GM12873 (cell line): ENCODE measurements around the gene SGK2.

Source experiments
- CTCF ChIP-seq: IDR thresholded peaks from 2 replicates; pipeline ENCODE4 v1.5.1; 2012; ENCODE audit warnings: low read depth, mild to moderate bottlenecking, moderate library complexity, low read length, control low read depth; ENCODE audit not compliant: insufficient read depth; ENCODE audit errors: missing control alignments

SGK2 gene

GRCh38 chr20:43558412-43559146 lies at the start of gene SGK2:
Gene SGK2, plus strand, starts transcription at chr20:43559027. Its CDS starts 7,469 bp downstream, at chr20:43566496.
- TF ChIP-seq CTCF: no peak

GRCh38 chr20:43511879-43512278 lies 46.9 kb upstream of the SGK2 start:
- TF ChIP-seq CTCF: no peak

GRCh38 chr20:43513372-43513930 lies 45.4 kb upstream of the SGK2 start:
- TF ChIP-seq CTCF: no peak

GRCh38 chr20:43513931-43514647 lies 44.7 kb upstream of the SGK2 start:
- peak; percentile 45 for TF ChIP-seq CTCF

- TF ChIP-seq CTCF: no peak
Observed at GRCh38 chr20:43514648-43514999, 44.2 kb upstream of the SGK2 start.

GRCh38 chr20:43515628-43516027 lies 43.2 kb upstream of the SGK2 start:
- no peak for TF ChIP-seq CTCF

- no peak for TF ChIP-seq CTCF
Observed at GRCh38 chr20:43516251-43516824, 42.5 kb upstream of the SGK2 start.
